Astrocyte (in vitro differentiated cells and primary cell): ENCODE data around the gene EXOC6.

Experiments used
- CTCF ChIP-seq: IDR thresholded peaks from 2 replicates; pipeline ENCODE4 v1.5.1; 2011; ENCODE audit warnings: low read depth, mild to moderate bottlenecking, inconsistent platforms, low read length, moderate library complexity; ENCODE audit not compliant: insufficient read depth
- EZH2 ChIP-seq: IDR thresholded peaks from 2 replicates; pipeline ENCODE4 v1.6.1; 2012; ENCODE audit warnings: mild to moderate bottlenecking, low read length, inconsistent platforms; ENCODE audit not compliant: insufficient read depth

GRCh38 chr10:93080350-93081046 is 232.2 kb downstream of the EXOC6 start:
- no peak for TF ChIP-seq EZH2
- peak; percentile 70 for TF ChIP-seq CTCF
